ENCODE results near the gene NEU2.
"Not testable (repeated sequence)": the region's sequence is repeated elsewhere in the genome, so short reads cannot be mapped to it uniquely, and the experiment has no call there.

The NEU2 gene

DNA sequence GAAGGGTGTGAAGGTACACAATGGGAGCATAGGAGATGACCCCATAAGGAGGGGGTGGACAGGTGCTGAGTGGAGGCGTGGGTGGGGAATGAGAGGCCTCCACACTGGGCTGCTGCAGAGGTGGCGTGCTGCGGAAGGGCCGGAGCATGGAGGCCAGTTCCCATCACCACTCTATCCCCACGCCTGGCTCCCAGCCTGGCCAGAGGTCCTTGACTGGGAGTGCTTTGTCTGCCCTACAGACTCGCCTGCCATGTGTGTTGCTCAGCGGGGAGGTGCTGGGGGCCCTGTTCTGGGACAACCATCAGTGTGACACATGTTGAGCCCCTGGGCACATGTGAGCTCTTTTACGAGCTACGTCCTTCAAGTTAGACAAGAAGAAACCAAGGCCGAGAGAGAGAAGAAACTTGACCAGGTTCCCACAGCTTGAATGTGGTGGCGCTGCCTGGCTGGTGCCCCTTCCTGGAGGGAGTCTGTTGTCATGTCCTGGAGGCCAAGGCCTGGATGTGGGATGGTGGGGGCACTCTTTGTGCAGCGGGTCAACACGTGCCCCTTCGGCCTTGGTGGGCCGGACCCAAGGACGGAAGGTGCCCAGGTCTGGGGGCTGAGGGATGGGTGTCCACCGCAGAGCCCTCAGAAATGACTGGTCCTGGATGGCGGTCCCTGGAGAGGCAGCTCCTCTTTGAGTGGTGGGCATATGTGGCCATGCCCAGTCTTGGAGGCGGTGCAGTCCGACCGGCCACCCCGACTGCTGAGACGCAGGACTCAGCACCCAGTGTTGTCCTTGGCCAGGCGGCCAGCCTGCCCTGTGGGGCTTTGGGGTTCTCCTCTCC is 26.5 kb downstream of the NEU2 start:
- DNase-seq = no peak

DNA sequence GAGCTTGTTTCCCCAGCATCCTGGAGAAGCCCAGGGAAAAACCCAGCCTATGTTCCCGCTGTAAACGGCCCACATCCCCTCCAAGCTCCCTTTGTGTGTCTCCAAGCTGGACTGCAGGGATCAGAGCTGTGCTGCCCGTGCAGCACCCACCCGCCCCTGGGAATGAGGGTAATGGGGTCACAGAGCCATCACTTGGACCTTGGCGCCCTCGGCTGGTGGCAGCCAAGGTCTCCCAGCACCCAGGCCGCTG is 27.0 kb downstream of the NEU2 start:
- no peak for DNase-seq

DNA sequence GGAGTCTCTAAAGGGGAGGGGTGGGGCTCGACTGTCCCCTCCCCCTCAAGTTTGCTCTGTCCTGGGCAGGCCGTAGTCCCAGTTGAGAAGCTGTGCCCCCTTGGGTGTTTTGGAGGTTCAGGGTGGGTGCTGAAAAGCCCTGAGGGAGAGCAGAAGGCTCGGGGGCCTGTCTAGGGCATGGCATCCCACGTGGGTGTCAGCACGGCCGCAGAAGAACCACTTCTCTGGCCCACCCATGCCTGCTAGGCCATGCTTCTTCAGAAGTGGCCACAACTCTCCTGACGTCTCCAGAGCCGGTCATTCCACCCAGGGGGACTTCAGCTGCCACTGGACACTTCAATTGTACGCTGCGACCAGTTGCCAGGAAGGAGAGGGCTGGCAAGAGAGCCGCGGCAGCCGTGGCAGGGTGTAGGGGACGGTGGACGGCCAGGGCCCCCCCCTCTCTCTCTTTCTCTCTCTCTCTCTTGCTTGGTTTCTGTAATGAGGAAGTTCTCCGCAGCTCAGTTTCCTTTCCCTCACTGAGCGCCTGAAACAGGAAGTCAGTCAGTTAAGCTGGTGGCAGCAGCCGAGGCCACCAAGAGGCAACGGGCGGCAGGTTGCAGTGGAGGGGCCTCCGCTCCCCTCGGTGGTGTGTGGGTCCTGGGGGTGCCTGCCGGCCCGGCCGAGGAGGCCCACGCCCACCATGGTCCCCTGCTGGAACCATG is 27.5 kb downstream of the NEU2 start, which contains the start of gene INPP5D:
Gene INPP5D (plus strand): TSS at position 546 of the 704 bp plus-strand sequence. CDS start 137 bp downstream, at position 683.
- DNase-seq = peak; percentile 33 to 94 (median 64)

DNA sequence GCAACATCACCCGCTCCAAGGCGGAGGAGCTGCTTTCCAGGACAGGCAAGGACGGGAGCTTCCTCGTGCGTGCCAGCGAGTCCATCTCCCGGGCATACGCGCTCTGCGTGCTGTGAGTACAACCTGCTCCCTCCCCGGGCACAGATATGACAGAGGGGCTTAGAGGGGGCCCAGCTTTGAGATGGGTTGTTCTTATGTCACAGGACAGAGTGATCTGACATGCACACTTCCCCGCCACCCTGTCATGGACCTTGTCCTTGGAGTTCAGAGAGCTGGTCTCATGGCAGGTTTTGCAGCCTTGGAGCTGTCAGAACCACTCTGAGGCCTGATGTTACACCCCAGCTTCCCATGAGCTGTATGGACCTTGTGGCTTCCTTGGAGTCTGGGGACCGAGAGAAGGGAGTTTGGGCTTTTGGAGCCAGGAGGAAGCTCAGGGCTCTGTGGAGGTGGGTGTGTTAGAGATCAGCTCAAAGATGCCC is 28.1 kb downstream of the NEU2 start:
- no peak for DNase-seq

DNA sequence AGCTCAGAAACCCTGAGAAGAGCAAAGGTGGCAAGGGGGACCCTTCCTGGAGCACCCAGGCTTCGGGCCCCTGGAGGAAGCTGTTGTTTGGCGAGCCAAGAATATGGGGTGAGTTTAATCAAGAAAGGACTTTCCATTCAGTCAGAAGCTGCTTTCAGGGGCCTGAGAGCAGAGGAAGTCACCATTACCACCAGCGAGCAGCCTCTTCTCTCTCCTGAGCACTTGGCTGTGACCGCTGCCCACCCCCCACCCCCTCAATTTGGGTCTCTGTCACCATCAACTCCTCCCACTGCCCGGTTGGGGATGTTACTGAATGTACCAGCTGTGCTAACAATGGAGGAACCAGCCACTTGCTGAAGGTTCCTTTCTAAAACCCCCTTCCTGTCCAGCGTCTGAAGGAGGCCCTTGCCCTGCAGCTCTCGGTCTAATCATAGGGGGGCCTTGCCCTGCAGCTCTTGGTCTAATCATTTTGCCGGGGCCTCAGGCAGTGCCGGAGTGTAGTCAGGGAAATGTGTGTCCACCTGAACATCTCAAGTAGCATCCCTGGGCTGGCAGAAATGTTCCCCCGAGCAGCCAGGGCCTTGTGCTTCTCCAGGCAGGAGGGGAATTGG is 28.6 kb downstream of the NEU2 start:
- peak in 1 of 5 experiments; percentile 60 for DNase-seq

DNA sequence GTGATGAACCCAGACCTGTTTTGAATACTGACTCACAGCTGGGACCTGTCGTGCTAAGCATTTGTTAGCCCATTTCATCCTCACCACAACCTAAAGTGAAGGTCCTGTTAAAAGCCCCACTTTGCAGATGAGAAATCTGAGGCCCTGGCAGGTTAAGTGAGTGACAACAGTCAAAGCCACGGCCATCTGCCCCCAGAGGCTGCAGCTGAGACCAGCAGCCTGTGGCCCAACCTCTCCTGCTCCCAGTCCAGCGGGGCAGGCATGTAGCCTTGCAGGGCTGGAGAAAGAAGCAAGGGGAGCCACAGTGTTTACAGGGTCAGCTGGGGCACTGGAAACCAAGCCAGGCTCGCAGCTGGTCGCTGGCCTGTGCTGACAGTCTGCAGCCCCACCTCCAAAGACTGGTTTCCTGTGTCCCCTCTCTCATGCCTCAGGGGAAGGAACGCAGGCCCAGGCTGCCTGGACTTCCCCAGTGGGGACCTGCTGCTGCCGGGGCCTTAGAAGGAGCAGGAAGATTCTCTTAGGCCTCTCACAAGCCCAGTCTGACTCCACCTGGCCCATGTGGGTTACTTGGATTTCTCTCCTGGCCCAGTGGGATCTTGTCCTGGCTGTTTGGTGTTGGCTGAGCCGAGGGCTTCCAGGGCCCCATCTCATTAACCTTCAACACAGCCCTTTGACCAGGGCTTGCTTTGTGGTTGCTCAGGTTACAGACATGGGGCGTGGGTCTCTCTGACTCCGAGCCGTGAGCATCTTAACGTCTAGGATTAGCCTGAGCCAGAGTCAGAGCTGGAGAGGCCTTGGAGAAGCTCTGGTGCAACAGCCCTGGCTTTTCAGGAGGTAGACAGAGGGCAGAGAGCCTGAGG is 29.3 kb downstream of the NEU2 start:
- peak in 1 of 5 experiments; percentile 69 for DNase-seq

DNA sequence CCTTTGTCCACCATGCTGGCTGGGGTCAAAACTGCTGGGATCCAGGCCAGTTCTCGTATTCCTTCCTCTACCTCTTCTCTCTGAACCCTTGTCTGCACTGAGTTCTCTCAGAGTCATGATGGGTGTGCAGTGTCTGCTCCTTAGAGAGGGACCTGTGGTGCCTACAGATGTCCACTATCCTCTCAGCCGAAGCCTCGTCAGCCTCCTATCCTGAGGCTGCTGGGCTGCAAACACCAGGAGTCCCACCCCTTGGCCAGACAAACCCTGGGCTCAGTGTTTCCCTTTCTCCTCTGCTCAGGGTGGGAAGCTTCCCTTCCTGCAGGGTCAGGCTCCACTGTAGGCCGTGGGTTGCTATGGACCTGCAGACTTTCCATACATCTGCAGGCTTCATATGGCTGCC is 30.0 kb downstream of the NEU2 start:
- DNase-seq = no peak

DNA sequence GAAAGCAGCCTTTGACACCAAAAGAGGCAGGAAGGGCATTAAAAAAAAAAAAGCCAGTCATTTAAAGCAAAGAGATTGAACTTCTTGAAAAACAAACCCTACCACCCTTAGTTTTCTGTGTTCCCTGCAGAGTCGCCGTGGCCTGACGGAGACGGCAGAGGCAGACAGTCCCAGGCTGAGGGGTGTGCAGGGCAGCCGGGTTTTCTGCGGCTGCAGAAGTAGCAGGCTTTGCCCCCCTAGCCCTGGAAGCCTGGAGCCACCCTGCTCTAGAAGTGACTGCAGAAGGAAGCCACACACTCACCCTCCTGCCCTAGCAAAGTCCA is 30.4 kb downstream of the NEU2 start:
- no peak for DNase-seq

DNA sequence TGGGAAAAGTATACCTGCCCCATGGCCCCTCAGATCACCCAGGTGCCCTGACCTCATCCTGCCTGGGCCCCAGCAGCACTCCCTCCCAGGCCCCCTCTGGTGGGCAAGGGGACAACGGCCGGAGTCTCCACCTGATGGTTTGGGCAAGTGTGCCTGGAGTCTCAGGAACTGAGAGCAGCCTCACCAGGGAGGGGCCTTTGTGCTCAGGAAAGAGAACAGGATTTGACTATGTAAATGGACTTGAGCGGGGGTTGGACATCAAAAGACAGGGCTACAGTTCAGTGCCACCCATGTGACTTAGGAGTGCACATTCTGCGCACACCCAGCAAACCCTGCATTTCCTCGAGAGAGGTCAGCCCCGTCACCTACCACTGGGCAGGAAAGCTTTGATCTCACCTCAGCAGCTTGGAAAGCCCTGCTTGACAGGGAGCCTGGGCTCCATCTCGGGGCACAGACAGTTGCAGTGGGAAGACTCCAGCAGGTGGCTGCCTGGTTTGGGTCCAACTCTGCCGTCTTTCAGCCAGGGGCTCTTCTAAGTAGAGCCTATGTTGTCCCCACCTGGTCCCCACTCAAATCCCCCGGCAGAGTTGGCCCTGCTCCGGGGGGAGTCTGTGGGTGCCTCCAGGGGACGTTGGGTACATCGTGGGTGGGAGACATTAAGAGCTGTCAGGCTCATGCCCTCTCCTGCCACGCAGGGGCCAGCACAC is 30.9 kb downstream of the NEU2 start:
- no peak for DNase-seq

DNA sequence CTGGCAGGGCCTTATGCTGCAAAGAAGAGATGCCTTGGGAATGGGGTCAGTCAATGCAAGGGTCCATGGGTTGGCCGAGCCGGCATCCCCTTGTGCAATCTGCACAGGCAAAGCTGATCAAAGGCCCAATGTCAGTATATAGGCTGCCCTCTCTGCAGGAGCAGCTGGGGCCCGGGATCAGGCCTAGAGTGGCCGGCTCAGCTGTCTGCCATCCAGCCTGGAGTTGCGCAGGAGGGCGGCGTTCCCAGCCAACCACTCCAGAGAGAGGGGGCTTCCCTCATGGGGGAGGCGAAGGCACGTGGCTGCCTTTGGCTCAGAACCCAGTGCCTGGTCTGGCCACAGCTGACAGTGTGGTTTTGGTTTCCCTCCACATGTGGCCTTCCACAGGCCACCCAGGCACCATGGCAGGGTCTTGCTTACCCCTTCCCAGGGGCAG is 31.5 kb downstream of the NEU2 start:
- no peak for DNase-seq

DNA sequence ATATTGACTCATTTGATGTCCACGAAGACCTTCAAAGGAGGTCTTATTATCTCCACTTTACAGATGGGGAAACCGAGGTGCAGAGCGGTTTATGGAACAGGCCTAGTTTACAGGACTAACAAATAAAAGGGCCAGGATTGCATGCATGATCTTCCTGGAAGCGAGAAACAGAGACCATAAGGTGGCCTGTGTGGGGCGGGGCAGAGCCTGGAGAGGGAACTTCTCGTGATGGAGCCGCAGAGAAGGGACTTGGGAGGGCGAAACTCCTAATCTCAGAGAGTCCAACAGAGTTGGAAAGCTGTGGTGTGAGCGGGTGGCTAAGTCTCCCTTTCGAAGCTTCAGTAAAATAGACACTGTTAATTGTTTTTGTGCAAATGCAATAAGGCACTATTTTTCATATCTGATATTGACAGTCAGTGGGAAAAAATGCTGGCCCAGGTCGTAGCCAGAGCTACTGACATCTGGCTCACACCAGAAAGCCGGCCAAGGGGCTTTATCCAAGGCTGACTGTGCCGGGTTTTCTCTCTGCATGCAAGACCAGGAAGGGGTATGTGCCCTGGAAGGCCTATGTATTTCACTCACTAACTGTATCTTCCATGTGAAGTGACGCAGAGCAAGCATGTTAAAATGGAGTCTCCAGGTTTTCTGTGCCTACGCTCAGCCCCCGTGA is 32.2 kb downstream of the NEU2 start:
- no peak for DNase-seq

DNA sequence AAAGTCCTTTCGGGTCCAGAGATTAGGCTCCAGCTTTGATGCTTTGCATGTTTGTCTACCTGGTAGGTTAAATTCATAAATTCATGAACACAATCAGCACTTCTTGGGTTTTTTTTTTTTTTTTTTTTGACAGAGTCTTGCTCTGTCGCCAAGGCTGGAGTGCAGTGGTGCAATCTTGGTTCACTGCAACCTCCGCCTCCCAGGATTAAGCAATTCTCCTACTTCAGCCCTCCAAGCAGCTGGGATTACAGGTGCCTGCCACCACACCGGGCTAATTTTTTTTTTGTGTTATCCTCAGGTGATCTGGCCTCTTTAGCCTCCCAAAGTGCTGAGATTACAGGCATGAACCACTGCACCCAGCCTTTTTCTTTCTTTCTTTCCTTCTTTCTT is 32.7 kb downstream of the NEU2 start:
- not testable (repeated sequence) for DNase-seq

DNA sequence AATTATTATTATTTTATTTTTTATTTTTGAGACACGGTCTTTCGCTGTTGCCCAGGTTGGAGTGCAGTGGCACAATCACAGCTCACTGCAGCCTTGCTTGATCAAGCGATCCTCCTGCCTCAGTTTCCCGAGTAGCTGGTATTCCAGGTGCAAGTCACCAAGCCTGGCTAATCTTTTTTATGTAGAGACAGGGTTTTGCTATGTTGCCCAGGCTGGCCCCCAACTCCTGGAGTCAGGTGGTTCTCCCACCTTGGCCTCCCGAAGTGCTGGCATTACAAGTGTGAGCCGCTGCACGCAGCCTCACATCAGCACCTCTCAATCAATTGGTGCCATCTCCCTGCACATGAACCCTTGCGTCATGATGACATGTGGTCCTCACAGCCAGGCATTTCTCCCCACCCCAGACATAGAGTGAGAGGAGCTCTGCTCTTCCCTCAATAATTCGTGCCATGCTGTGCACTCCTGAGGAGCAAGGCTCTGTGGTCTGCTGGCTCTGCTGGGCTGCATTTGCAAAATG is 33.5 kb downstream of the NEU2 start:
- DNase-seq = no peak

DNA sequence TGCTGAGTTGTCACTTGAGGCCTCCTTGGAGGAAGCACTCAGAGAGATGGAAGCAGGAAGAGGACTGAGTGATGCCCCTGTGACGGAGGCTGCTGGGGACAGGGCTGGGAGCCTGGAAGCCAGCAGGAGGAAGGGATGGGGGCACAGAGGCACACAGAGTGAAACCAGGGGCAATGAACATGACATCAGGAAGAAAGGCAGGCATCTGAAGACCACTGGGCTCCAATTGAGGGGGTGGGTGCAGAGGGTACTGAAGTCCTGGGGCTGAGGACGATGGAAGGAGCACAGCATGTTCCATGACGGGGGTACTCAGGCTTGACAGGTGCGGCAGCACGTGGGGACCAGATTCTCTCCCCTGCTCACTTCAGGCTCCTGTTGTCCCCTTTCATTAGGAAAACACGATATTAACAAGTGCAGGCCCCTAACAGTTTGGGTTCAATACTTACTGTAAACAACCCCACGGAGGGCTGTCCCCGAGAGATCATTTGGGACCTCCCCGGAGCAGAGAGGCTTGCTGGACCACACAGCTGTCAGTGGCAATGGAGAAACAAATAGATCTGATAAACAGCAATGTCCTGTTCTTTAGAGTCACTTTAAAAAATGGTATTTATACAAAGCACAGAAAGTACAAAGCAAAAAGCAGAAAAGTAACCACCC is 36.4 kb downstream of the NEU2 start:
- no peak for DNase-seq

DNA sequence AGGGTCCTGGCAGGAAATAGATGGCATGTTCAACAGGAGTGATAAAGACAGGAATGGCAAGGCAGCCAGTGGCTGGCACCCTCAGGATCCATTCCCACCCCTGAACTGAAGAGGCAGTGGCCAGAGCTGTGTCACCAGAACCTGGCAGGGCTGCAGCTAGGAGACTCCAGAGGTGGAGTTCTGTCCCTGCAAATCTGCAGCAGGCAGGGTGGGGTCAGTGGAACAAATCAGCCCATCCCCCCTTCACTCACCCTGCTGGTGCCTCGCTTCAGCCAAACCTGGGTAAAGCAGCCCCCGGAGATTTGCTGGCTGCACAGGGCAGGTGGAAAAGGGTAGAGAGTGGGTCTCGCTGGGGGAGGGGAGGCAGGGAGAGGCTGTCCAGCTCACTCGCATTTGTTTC is 40.4 kb downstream of the NEU2 start:
- DNase-seq = no peak

DNA sequence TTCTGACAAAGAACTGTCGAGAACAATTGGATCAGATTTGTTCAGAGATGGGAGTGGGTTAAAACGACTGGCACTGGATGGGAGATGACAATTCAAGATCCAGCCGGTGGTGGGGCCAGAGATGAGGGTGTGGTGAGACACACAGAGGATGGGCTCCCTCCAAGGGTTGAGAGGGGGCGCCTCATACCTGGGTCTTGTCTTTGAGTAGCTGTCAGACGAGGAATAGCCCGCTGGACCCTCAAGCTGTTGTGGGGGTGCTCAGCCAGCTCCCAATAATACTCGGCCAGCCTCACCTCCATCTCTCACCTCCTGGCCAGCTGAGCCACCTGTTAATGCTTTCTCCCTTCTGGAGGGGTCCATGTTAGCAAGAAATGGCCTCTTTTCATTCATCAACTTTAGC is 41.6 kb downstream of the NEU2 start:
- no peak for DNase-seq

DNA sequence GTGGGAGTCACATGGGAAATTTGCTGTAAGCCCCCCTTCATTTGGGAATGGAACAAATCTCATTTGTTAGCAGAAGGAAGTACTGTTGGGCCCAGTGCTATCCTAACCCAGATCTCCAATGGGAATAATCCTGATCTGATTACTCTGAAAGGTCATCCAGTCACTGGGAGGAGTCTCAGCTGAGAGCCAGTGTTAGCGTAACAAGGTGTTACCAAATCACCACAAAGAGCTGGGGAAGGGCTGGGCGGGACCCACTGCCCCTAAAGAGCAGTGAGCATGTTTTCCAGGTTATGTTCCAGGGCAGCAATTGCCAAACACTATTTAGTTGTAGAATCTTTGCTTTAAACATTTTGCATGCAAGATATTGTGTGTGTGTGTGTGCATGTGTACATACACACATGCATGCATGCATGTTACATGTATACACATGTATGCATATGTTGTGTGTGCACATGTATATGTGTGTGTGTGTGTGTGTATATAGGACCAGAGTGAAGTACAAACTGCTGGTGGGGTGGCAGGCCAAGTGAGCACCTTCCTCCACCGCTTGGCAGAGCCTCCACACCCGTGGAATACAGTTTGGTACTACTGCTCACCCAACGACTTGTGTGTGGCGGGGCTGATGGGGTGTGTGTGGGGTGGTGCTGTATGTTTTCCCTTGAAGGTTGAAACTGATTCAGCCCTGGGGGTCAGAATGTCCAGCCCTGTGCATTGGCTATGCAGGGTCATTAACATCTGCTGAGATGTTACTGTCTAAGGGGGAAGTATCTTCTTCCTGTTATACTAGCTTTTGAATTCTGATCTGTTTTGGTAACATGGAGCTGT is 42.9 kb downstream of the NEU2 start:
- no peak for DNase-seq

DNA sequence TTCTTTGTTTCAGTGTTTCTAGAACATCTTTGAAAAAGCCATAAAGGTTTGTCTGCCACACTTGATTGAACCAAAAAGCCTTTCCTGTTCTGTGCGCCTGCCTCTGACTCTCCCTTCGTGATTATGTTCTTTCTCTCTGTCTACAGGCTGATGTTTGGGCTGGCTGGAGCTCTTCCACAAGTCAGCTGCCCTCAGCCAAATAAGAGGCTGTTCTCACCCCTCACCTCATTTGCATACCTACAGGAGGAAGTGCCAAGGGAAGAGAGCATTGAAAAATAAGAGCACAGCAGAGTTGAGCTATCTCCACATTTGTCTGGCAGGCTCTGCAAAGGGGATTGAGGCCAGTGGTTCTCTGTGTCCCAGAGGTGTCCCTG is 43.5 kb downstream of the NEU2 start:
- peak in 2 of 5 experiments; percentile 54 to 86 for DNase-seq

DNA sequence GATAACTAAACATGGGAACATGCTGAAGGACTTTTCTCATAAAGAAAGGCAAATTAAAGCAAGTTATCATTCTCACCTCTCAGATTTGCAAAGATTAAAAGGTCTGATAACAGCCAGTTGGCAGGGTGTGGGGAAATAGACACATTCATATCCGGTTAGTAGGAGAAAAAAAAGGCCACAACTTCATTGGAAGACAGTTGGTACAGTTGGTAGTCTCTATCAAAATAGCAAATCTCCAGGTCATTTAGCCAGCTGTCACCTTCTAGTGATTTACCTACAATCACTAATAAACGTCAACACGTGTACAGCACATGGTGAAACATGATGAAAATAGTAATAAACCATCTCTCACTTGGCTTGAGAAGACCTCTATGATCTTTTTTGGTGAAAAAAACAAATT is 44.3 kb downstream of the NEU2 start:
- peak in 2 of 5 experiments; percentile 73 to 89 for DNase-seq

DNA sequence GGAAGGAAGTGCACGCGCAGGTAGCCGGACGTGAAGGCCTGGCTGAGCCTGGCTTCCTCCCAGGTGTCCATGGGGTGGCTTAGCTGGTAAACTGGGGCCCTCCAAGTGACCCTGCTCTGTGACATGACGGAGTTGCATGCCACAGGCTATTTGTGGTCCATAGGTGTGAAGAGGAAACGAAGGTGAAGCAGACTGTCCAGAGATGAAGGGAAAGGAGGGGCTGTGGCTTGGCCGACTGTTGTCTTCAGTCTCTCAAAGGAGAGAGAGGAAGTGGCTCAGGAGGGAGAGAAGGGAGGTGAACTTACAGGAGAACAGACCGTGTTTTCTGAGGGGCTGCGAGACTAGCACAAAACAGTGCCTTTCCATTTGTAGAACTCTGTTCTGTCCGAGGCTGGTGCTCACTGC is 47.0 kb downstream of the NEU2 start:
- peak in 2 of 5 experiments; percentile 62 to 74 for DNase-seq

All from T-helper 2 cell (primary cell).